Large intestine (tissue), 3 donors: ENCODE data around the gene ABCC3. TPM values are rescaled to one million over a fixed set of nuclear protein-coding genes. Genes with fewer than 3 reads are reported as not detected.

Experiments used
- DNase-seq, 2 donors: peaks; one replicate each; pipeline versions ENCODE4 v3.0.0 to v3.0.0-alpha.2; 2013
- H3K27ac ChIP-seq: one replicate; pipeline ENCODE4 v1.5.1; 2013; ENCODE audit warnings: low read length
- H3K27me3 ChIP-seq: 2 replicates; pipeline ENCODE4 v1.6.1; 2013; ENCODE audit warnings: low read length; ENCODE audit not compliant: control insufficient read depth, insufficient read depth
- H3K36me3 ChIP-seq: 2 replicates; pipeline ENCODE4 v1.6.1; 2013; ENCODE audit warnings: low read length; ENCODE audit not compliant: control insufficient read depth, insufficient read depth
- H3K4me1 ChIP-seq: one replicate; pipeline ENCODE4 v1.6.1; 2013; ENCODE audit warnings: low read length; ENCODE audit not compliant: control insufficient read depth, insufficient read depth
- H3K4me3 ChIP-seq: one replicate; pipeline ENCODE4 v1.5.1; 2013; ENCODE audit warnings: low read length
- H3K9me3 ChIP-seq: one replicate; pipeline ENCODE4 v1.6.1; 2013; ENCODE audit warnings: mild to moderate bottlenecking, low read depth, low read length, moderate library complexity; ENCODE audit not compliant: control insufficient read depth
- WGBS: methylation state at CpG from one replicate; pipeline ENCODE4 v1.1.5; 2013; ENCODE audit warnings: low lambda C conversion rate; ENCODE audit not compliant: insufficient coverage; 5-methylcytosine and 5-hydroxymethylcytosine counted together
- polyA plus RNA-seq: library from polyadenylated mRNA; unstranded; fragments of 120-200 nt; gene quantifications from one replicate; pipeline ENCODE4 v1.2.1, GENCODE V29; 2013

The ABCC3 gene
- polyA plus RNA-seq, 1 donor = 53.7 TPM

DNA sequence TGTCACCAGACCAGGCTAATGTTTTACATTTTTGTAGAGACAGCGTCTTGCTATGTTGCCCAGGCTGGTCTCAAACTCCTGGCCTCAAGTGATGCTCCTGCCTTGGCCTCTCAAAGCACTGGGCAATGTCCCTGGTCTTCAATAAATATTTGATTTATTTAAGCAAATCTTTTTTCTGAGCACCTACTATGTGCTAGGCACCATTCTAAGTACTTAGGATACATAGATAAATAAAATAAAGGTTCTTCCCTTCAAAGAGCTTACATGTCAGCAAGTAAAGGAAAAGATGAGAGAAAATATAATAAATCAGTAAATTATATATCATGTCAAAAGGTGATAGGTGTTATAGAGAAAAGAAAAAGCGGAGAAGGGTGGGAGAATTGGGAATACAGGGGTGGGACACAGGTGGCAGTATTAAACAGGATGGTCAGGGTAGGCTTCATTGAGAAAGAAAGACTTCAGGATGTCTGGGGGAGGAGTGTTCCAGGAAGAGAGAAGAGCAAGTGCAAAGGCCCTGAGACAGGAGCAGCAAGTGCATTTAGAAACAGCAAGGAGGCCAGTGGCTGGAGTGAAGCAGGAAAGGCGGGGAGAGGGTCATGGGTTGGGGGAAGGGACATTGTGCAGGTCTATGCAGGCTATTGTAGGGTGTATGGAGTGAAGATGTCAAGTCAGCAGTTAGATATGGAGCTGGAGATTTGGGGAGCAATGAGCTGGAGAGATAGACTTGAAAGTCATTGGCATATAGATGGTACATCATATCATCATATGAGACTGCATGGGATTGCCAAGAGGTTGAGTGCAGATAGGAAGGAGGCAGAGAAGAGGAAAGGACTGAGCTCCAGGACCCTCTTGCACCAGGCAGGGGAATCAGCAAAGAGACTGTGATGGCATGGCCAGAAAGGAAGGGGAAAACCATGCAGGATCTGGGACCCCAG, 11.3 kb downstream of the ABCC3 start:
- WGBS = 100% methylated on average over 2 of the region's 3 CpGs
- Histone ChIP-seq H3K27me3 (no peaks in the 10 kb centered on the region), H3K36me3 (no peaks in the 10 kb centered on the region), H3K4me1 (peaks cover 20% of the 10 kb centered on the region), H3K9me3 (no peaks in the 10 kb centered on the region), H3K4me3 (no peak overlapping the region), H3K27ac (no peak overlapping the region)
- DNase-seq = no peak

DNA sequence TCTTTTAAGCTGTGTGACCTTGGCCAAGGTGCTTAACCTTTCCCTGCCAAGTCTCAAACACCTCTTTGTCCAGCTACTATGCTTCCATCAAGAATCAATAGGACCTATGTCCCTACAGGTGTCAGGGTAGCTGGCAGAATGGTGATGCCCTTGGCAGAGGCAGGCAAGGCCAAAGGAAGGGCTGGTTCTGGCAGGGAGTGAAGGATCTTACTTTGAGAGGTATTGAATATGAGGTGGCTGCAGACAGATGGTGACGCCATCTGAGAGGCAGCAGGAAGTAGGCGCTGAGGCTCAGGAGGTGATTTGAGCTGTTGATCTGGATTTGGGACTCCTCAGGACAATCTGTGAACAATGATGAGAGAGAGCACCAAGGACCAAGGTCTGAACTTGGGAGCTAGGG, 12.5 kb downstream of the ABCC3 start:
- Histone ChIP-seq H3K9me3 (no peaks in the 10 kb centered on the region), H3K36me3 (no peaks in the 10 kb centered on the region), H3K27ac (no peak overlapping the region), H3K27me3 (no peaks in the 10 kb centered on the region), H3K4me3 (no peak overlapping the region), H3K4me1 (peaks cover 14% of the 10 kb centered on the region)
- no CpG with 5 or more reads among the region's 2 CpGs for WGBS
- DNase-seq = peak in 1 of 2 donors; percentile 3

DNA sequence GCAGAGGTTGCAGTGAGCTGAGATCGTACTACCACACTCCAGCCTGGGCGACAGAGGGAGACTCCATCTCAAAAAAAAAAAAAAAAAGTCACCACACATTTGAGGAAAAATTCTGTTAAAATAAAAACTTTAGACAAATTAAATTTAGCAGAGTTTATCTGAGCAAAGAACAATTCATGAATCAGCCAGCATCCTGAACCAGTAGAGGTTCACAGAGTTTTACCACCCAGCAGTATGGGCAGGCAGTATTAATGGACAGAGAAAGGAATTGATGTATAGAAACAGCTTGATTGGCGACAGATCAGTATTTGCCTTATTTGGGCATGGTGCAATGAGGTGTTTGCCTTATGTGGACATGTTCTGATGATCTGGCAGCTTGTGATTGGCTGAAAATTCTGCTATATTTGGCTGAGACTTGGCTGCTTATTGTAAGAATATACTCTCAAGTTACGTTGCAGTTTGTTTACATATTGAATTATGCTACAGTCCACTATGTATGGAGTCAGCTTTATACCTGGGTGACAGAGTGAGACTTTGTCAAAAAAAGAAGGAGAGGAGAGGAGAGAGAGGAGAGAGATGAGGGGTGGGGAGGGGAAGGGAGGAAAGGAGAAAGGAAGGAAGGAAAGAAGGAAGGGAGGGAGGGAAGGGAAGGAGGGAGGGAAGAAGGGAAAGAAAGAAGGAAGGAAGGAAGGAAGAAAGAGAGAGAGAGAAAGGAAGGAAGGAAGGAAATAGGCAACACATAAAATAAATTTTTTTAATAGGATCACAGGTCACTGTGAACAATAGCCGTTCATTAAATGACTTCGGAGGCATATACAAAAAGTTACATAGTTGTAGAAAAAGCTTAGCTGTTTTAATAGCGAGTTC, 14.6 kb downstream of the ABCC3 start:
- H3K36me3 ChIP-seq = no peaks in the 10 kb centered on the region
- H3K27me3 ChIP-seq = no peaks in the 10 kb centered on the region
- 100% methylated on average over 2 of the region's 7 CpGs for WGBS
- H3K4me3 ChIP-seq = no peak overlapping the region
- DNase-seq = no peak
- H3K4me1 ChIP-seq = no peaks in the 10 kb centered on the region
- H3K9me3 ChIP-seq = peaks cover 6% of the 10 kb centered on the region
- no peak overlapping the region for H3K27ac ChIP-seq

DNA sequence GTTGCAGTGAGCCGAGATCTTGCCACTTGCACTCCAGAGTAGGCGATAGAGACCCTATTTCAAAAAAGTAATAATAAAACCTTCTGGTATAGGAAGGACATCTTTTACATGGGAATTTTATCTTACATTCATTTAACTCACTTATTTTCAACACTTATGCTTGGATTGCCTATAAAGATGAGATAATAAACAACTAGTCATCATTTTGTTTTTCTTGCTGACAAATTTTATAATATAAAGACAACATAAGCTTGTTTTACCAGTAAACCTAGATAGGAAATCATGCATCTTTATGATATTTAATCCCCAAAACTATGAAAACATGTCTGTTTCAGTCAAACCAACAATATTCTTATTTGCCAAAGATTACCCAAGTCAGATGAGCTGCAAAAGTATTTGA, 17.0 kb downstream of the ABCC3 start:
- no peak overlapping the region for H3K27ac ChIP-seq
- H3K9me3 ChIP-seq = peaks cover 6% of the 10 kb centered on the region
- WGBS = no CpG with 5 or more reads among the region's 2 CpGs
- DNase-seq = no peak
- H3K4me3 ChIP-seq = no peak overlapping the region
- H3K27me3 ChIP-seq = no peaks in the 10 kb centered on the region
- H3K36me3 ChIP-seq = no peaks in the 10 kb centered on the region
- peaks cover 2% of the 10 kb centered on the region for H3K4me1 ChIP-seq

DNA sequence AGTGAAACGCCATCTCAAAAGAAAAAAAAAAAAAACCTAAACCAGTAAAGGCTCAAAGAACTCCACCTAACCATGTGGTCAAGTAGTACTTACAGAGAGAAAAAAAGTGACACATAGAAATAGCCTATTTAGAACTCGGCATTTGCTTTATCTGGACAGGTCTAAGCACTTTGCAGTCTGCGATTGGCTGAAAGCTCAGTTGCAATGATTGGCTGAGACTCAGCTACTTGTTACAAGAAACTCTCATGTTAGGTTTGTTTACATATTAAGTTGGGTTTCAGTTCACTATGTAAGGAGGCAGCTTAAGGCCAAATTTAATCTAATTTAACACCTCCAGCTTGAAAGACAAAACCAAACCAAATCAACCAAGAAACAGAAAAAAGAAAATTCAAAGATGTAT, 19.1 kb downstream of the ABCC3 start:
- Histone ChIP-seq H3K9me3 (peaks cover 6% of the 10 kb centered on the region), H3K27ac (no peak overlapping the region), H3K4me1 (peaks cover 11% of the 10 kb centered on the region), H3K36me3 (no peaks in the 10 kb centered on the region), H3K27me3 (no peaks in the 10 kb centered on the region), H3K4me3 (no peak overlapping the region)
- no peak for DNase-seq
- no CpG with 5 or more reads among the region's 3 CpGs for WGBS

DNA sequence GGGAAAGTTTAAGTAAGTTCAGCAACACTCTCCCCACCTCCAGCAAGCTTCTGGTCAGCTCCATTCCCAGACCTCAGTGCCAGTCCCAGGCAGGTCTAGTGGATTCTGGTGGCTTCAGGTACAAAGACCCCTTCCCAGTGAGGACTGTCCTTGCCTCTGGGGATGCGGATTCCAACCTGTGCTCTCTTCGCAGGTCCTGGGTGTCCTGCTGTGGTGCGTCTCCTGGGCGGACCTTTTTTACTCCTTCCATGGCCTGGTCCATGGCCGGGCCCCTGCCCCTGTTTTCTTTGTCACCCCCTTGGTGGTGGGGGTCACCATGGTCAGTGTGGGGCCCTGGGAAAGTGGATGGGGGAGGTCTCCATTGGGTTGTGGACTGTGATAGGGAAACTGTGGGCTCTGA, 21.8 kb downstream of the ABCC3 start:
- no CpG with 5 or more reads among the region's 5 CpGs for WGBS
- no peak overlapping the region for H3K27ac ChIP-seq
- peaks cover 29% of the 10 kb centered on the region for H3K4me1 ChIP-seq
- no peaks in the 10 kb centered on the region for H3K27me3 ChIP-seq
- no peak overlapping the region for H3K4me3 ChIP-seq
- no peak for DNase-seq
- H3K36me3 ChIP-seq = peaks cover 4% of the 10 kb centered on the region
- peaks cover 6% of the 10 kb centered on the region for H3K9me3 ChIP-seq

DNA sequence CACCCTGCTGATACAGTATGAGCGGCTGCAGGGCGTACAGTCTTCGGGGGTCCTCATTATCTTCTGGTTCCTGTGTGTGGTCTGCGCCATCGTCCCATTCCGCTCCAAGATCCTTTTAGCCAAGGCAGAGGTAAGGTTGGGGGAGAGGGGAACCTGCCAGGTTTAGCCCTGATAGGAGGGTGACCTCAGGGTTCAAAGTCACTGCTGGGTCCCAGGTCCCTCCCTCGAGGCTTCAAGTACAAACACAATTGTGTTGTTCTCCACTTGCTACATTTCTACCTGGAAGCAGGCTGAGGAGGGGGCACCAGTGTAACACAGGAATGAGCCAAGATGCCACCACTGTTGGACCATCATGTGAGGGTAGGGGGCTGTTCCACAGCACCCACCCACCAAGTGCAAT, 22.4 kb downstream of the ABCC3 start:
- no CpG with 5 or more reads among the region's 7 CpGs for WGBS
- no peak overlapping the region for H3K27ac ChIP-seq
- no peak for DNase-seq
- peaks cover 33% of the 10 kb centered on the region for H3K4me1 ChIP-seq
- H3K4me3 ChIP-seq = no peak overlapping the region
- peaks cover 6% of the 10 kb centered on the region for H3K9me3 ChIP-seq
- H3K36me3 ChIP-seq = peaks cover 4% of the 10 kb centered on the region
- H3K27me3 ChIP-seq = no peaks in the 10 kb centered on the region

DNA sequence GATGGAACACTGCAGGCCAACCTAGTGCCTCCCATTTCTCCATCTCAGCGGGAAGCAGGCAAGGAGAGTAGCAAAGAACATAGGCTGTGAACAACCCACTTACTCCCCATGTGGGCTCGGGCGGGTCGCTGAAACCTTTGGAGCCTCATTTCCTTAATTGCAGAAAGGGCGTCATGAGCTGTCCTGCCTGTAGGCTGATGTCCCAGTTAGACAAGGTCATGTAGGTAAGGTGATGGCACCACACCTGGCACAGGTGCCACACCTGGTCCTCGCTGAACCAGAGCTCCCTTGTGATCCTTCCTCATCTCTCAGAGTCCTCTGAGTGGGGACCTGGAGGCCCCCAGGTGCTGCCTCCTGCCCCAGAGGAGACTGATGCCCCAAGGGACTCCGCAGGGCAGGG, 22.9 kb downstream of the ABCC3 start:
- WGBS = no CpG with 5 or more reads among the region's 7 CpGs
- H3K27ac ChIP-seq = no peak overlapping the region
- peak in 1 of 2 donors; percentile 55 for DNase-seq
- no peak overlapping the region for H3K4me3 ChIP-seq
- peaks cover 35% of the 10 kb centered on the region for H3K4me1 ChIP-seq
- H3K27me3 ChIP-seq = no peaks in the 10 kb centered on the region
- peaks cover 6% of the 10 kb centered on the region for H3K9me3 ChIP-seq
- peaks cover 4% of the 10 kb centered on the region for H3K36me3 ChIP-seq

DNA sequence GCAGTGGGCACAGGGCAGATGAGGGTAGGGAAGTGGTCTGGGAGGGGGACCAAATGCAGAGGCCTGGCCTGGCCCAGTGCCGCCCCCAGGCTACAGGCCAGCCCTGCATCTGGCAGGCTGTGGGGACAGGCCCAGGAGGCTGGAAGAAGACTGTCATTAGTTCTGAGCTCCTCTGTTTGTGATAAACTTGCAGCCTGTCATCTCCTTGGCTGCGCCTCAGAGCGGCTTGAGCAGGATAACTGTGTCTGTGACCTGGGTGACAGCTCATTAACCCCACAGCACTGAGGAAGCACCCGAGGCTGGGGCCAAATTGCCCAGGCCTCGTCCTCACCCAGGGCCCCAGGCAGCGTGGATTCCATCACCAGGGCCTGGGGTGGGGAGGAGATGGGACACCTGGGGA, 23.9 kb downstream of the ABCC3 start:
- peaks cover 41% of the 10 kb centered on the region for H3K4me1 ChIP-seq
- H3K27ac ChIP-seq = no peak overlapping the region
- H3K36me3 ChIP-seq = peaks cover 4% of the 10 kb centered on the region
- no peak for DNase-seq
- no peak overlapping the region for H3K4me3 ChIP-seq
- no CpG with 5 or more reads among the region's 6 CpGs for WGBS
- H3K9me3 ChIP-seq = no peaks in the 10 kb centered on the region
- H3K27me3 ChIP-seq = no peaks in the 10 kb centered on the region

DNA sequence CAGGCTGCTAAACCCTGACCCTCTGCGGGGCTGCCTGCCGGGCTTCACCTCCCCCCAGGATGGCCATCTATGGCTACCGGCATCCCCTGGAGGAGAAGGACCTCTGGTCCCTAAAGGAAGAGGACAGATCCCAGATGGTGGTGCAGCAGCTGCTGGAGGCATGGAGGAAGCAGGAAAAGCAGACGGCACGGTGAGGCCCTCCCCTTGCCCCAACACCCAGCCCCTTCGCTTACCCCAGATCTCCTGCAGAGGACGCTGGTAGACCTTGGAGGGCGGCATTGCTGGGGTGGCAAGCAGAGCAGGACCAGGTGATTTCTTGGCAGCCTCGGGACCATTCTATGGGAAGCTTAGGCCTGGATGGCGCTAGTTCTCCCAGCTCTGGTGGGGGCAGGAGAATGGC, 24.5 kb downstream of the ABCC3 start:
- H3K36me3 ChIP-seq = peaks cover 4% of the 10 kb centered on the region
- no CpG with 5 or more reads among the region's 10 CpGs for WGBS
- no peaks in the 10 kb centered on the region for H3K9me3 ChIP-seq
- peaks cover 44% of the 10 kb centered on the region for H3K4me1 ChIP-seq
- H3K27me3 ChIP-seq = no peaks in the 10 kb centered on the region
- no peak overlapping the region for H3K4me3 ChIP-seq
- DNase-seq = no peak
- no peak overlapping the region for H3K27ac ChIP-seq
